Endothelial cell of coronary artery (primary cell): ENCODE results near the gene GLB1L2. TPM values are rescaled to one million over a fixed set of nuclear protein-coding genes. Genes with fewer than 3 reads are reported as not detected.

ENCODE experiments used
- total RNA-seq: library from RNA; depleted of rRNA; stranded (reverse); fragments of >200 nt; gene quantifications from 2 replicates; pipeline ENCODE4 v1.2.3, GENCODE V29; 2014

Gene GLB1L2, protein sequence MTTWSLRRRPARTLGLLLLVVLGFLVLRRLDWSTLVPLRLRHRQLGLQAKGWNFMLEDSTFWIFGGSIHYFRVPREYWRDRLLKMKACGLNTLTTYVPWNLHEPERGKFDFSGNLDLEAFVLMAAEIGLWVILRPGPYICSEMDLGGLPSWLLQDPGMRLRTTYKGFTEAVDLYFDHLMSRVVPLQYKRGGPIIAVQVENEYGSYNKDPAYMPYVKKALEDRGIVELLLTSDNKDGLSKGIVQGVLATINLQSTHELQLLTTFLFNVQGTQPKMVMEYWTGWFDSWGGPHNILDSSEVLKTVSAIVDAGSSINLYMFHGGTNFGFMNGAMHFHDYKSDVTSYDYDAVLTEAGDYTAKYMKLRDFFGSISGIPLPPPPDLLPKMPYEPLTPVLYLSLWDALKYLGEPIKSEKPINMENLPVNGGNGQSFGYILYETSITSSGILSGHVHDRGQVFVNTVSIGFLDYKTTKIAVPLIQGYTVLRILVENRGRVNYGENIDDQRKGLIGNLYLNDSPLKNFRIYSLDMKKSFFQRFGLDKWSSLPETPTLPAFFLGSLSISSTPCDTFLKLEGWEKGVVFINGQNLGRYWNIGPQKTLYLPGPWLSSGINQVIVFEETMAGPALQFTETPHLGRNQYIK
- 0.19 and 0.36 TPM in 2 replicates for total RNA-seq

DNA sequence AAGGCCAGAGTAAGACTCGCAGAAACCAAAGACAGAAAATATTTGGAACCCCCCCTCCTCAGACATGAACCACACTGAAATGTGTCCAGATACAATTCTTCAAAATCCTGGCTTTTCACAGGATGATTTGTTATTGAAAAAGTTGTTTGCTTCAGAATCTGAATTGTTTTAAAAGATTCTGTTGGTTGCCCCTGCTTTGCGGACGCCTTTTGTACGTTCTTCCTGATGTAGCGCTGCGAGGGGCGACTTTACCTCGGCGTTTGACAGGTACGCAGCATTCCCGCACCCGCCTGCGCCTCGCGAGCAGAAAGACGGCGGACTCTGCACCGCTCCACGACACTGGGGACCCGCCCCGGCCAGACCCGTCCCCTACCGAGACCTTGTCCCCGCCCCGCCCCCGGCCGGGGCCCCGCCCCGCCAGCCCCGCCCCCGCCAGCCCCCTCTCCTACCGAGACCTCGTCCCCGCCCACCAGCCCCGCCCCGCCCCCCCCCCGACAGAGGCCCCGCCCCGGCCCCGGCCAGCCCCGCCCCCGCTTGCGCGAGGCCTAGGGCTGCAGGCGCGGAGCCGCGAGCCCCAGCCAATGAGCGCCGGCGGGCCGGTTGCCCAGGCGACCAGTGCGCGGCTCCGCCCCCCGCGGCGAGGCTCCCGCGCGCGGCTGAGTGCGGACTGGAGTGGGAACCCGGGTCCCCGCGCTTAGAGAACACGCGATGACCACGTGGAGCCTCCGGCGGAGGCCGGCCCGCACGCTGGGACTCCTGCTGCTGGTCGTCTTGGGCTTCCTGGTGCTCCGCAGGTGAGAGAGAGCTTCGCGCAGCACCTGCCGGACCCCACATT, at the start of gene GLB1L2:
Gene GLB1L2, plus strand, starts transcription at position 635 of the 835 bp plus-strand sequence. Its CDS starts 74 bp downstream, at position 709.

DNA sequence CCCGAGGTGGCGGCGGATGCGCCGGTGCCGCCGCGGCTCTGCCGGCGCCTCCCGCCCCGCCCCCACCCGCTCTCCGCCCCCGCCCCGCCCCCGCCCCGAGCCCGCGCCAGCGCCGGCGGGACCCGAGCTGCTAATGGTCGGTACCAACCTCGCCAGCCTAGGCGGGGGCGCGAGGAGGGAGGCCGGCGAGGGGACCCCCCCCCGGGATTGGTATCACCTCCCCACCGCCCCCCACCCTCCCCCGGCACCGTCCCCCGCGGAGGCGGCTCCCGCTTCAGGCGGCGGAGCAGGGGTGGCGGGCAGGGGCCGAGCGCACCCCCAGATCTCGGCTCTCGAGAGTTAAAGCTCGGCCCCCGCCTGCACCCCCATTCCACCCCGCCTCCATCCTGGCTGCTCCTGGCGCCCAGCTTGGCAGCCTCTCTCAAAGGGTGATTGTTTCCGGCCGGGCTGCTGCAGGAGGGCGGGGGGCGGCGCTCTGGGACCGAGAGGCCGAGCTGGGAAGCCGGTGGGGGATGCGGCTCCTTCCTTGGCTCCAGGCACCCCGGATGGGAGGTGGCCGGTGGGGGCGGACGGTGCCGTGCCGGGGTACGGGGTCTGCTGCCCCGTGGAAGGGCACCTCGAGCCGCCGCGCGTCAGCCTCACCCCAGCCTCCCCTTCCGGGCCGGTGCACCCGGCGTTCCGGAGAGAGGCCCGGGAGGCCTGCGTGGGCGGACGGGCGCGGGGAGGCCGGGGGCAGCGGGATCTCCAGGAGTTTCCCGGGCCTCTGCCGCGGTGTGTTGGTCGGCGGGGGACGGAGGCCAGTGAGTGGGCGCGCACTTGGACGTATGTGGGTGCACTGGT, 80.6 kb downstream of the GLB1L2 start, which contains the start of gene B3GAT1:
Gene B3GAT1, minus strand, starts transcription at position 40 of the 840 bp plus-strand sequence. CDS start 24,583 bp downstream, outside the sequence.

Other genes starting within 250 kb of the GLB1L2 start
- 17.3 and 20.2 TPM in 2 replicates for gene NCAPD3, start 108.0 kb upstream of the GLB1L2 start, total RNA-seq
- 30.7 and 38.0 TPM in 2 replicates for gene VPS26B, start 107.3 kb upstream of the GLB1L2 start, total RNA-seq
- 57.2 and 64.1 TPM in 2 replicates for gene THYN1, start 78.6 kb upstream of the GLB1L2 start, total RNA-seq
- 17.4 and 18.8 TPM in 2 replicates for gene ACAD8, start 78.4 kb upstream of the GLB1L2 start, total RNA-seq
- not detected in 2 replicates for gene GLB1L3, start 55.6 kb upstream of the GLB1L2 start, total RNA-seq
- 0.09 TPM in 2 replicates for gene B3GAT1, start 80.3 kb downstream of the GLB1L2 start, total RNA-seq